Activated naive CD4-positive, alpha-beta T cell treated with anti-CD3 and anti-CD28 coated beads, Interleukin-2, amount 50 U/mL, for 24 hours (primary cell): ENCODE measurements around the gene ITPRID2.
"Not testable (repeated sequence)": the region's sequence is repeated elsewhere in the genome, so short reads cannot be mapped to it uniquely, and the experiment has no call there.

Experiments
- H3K27ac Mint-ChIP-seq: one replicate; pipeline ENCODE4 v1.8.0; 2021; ENCODE audit warnings: mild to moderate bottlenecking, mixed read lengths
- H3K27me3 Mint-ChIP-seq: one replicate; pipeline ENCODE4 v1.8.0; 2021; ENCODE audit warnings: mixed read lengths
- H3K36me3 Mint-ChIP-seq: one replicate; pipeline ENCODE4 v1.8.0; 2021; ENCODE audit warnings: mixed read lengths
- H3K4me1 Mint-ChIP-seq: one replicate; pipeline ENCODE4 v1.8.0; 2021; ENCODE audit warnings: mixed read lengths
- H3K4me3 Mint-ChIP-seq: one replicate; pipeline ENCODE4 v1.8.0; 2021; ENCODE audit warnings: mild to moderate bottlenecking, mixed read lengths
- H3K9me3 Mint-ChIP-seq: one replicate; pipeline ENCODE4 v1.8.0; 2021; ENCODE audit warnings: mixed read lengths

ITPRID2 gene

GRCh38 chr2:181934694-181935093 lies 43.2 kb downstream of the ITPRID2 start:
- Mint-ChIP-seq H3K9me3 (no peaks in the 10 kb centered on the region), H3K4me1 (no peaks in the 10 kb centered on the region), H3K27ac (no peak overlapping the region), H3K4me3 (no peak overlapping the region), H3K36me3 (peaks cover 11% of the 10 kb centered on the region), H3K27me3 (peaks cover 9% of the 10 kb centered on the region)

GRCh38 chr2:181937473-181937872 lies 45.9 kb downstream of the ITPRID2 start:
- H3K9me3 Mint-ChIP-seq, result no peaks in the 10 kb centered on the region
- H3K36me3 Mint-ChIP-seq, result peaks cover 2% of the 10 kb centered on the region
- H3K27me3 Mint-ChIP-seq, result peaks cover 14% of the 10 kb centered on the region
- no peak overlapping the region for H3K4me3 Mint-ChIP-seq
- H3K27ac Mint-ChIP-seq, result no peak overlapping the region
- H3K4me1 Mint-ChIP-seq, result no peaks in the 10 kb centered on the region

GRCh38 chr2:181943411-181944124 lies 52.0 kb downstream of the ITPRID2 start:
- H3K9me3 Mint-ChIP-seq, result no peaks in the 10 kb centered on the region
- H3K27ac Mint-ChIP-seq, result no peak overlapping the region
- H3K27me3 Mint-ChIP-seq, result peaks cover 18% of the 10 kb centered on the region
- no peaks in the 10 kb centered on the region for H3K4me1 Mint-ChIP-seq
- peaks cover 2% of the 10 kb centered on the region for H3K36me3 Mint-ChIP-seq
- no peak overlapping the region for H3K4me3 Mint-ChIP-seq

GRCh38 chr2:181944164-181944913 lies 52.8 kb downstream of the ITPRID2 start:
- Mint-ChIP-seq H3K36me3 (peaks cover 2% of the 10 kb centered on the region), H3K9me3 (no peaks in the 10 kb centered on the region), H3K27me3 (peaks cover 13% of the 10 kb centered on the region), H3K4me1 (no peaks in the 10 kb centered on the region), H3K27ac (no peak overlapping the region), H3K4me3 (no peak overlapping the region)

GRCh38 chr2:181944914-181945291 lies 53.4 kb downstream of the ITPRID2 start:
- H3K27me3 Mint-ChIP-seq, result peaks cover 14% of the 10 kb centered on the region
- H3K4me3 Mint-ChIP-seq, result no peak overlapping the region
- H3K27ac Mint-ChIP-seq, result no peak overlapping the region
- H3K4me1 Mint-ChIP-seq, result no peaks in the 10 kb centered on the region
- no peaks in the 10 kb centered on the region for H3K9me3 Mint-ChIP-seq
- H3K36me3 Mint-ChIP-seq, result peaks cover 2% of the 10 kb centered on the region

GRCh38 chr2:181946444-181947127 lies 55.1 kb downstream of the ITPRID2 start:
- Mint-ChIP-seq H3K27me3 (peaks cover 11% of the 10 kb centered on the region), H3K4me3 (no peak overlapping the region)

GRCh38 chr2:181947273-181947672 lies 55.7 kb downstream of the ITPRID2 start:
- no peaks in the 10 kb centered on the region for H3K36me3 Mint-ChIP-seq

More at GRCh38 chr2:181946444-181947127, 55.1 kb downstream of the ITPRID2 start:
- Mint-ChIP-seq H3K36me3 (no peaks in the 10 kb centered on the region), H3K9me3 (no peaks in the 10 kb centered on the region), H3K4me1 (no peaks in the 10 kb centered on the region), H3K27ac (no peak overlapping the region)

GRCh38 chr2:181948227-181948626 lies 56.7 kb downstream of the ITPRID2 start:
- H3K9me3 Mint-ChIP-seq, result no peaks in the 10 kb centered on the region
- no peak overlapping the region for H3K27ac Mint-ChIP-seq
- no peak overlapping the region for H3K4me3 Mint-ChIP-seq
- H3K36me3 Mint-ChIP-seq, result no peaks in the 10 kb centered on the region
- peaks cover 7% of the 10 kb centered on the region for H3K27me3 Mint-ChIP-seq
- no peaks in the 10 kb centered on the region for H3K4me1 Mint-ChIP-seq

More at GRCh38 chr2:181947273-181947672, 55.7 kb downstream of the ITPRID2 start:
- Mint-ChIP-seq H3K4me3 (no peak overlapping the region), H3K9me3 (no peaks in the 10 kb centered on the region), H3K4me1 (no peaks in the 10 kb centered on the region), H3K27me3 (peaks cover 9% of the 10 kb centered on the region), H3K27ac (no peak overlapping the region)

- H3K27ac Mint-ChIP-seq, result no peak overlapping the region
- no peaks in the 10 kb centered on the region for H3K36me3 Mint-ChIP-seq
- peaks cover 12% of the 10 kb centered on the region for H3K27me3 Mint-ChIP-seq
- H3K4me3 Mint-ChIP-seq, result no peak overlapping the region
- H3K9me3 Mint-ChIP-seq, result no peaks in the 10 kb centered on the region
- H3K4me1 Mint-ChIP-seq, result peaks cover 5% of the 10 kb centered on the region
Measured at GRCh38 chr2:181949047-181949446, 57.5 kb downstream of the ITPRID2 start.

GRCh38 chr2:181952404-181953226 lies 61.1 kb downstream of the ITPRID2 start:
- H3K9me3 Mint-ChIP-seq, result no peaks in the 10 kb centered on the region
- H3K27me3 Mint-ChIP-seq, result peaks cover 14% of the 10 kb centered on the region
- H3K4me3 Mint-ChIP-seq, result no peak overlapping the region
- no peak overlapping the region for H3K27ac Mint-ChIP-seq
- H3K36me3 Mint-ChIP-seq, result no peaks in the 10 kb centered on the region
- H3K4me1 Mint-ChIP-seq, result peaks cover 11% of the 10 kb centered on the region

- Mint-ChIP-seq H3K27me3 (peaks cover 18% of the 10 kb centered on the region), H3K9me3 (no peaks in the 10 kb centered on the region), H3K4me3 (peak overlapping the region; percentile 32), H3K4me1 (peaks cover 11% of the 10 kb centered on the region), H3K36me3 (no peaks in the 10 kb centered on the region), H3K27ac (no peak overlapping the region)
Measured at GRCh38 chr2:181953881-181954537, 62.5 kb downstream of the ITPRID2 start.

GRCh38 chr2:181954538-181954883 lies 63.0 kb downstream of the ITPRID2 start:
- Mint-ChIP-seq H3K4me3 (peak overlapping the region; percentile 32), H3K36me3 (no peaks in the 10 kb centered on the region), H3K4me1 (peaks cover 11% of the 10 kb centered on the region), H3K27ac (no peak overlapping the region), H3K27me3 (peaks cover 20% of the 10 kb centered on the region), H3K9me3 (no peaks in the 10 kb centered on the region)

- Mint-ChIP-seq H3K36me3 (no peaks in the 10 kb centered on the region), H3K27ac (no peak overlapping the region), H3K4me1 (peaks cover 11% of the 10 kb centered on the region), H3K4me3 (no peak overlapping the region), H3K27me3 (peaks cover 18% of the 10 kb centered on the region), H3K9me3 (no peaks in the 10 kb centered on the region)
Measured at GRCh38 chr2:181955010-181955409, 63.5 kb downstream of the ITPRID2 start.

GRCh38 chr2:181955866-181956265 lies 64.3 kb downstream of the ITPRID2 start:
- peaks cover 23% of the 10 kb centered on the region for H3K27me3 Mint-ChIP-seq

GRCh38 chr2:181957668-181958067 lies 66.1 kb downstream of the ITPRID2 start:
- H3K27me3 Mint-ChIP-seq, result peaks cover 25% of the 10 kb centered on the region
- H3K9me3 Mint-ChIP-seq, result no peaks in the 10 kb centered on the region
- peaks cover 11% of the 10 kb centered on the region for H3K4me1 Mint-ChIP-seq
- peaks cover 1% of the 10 kb centered on the region for H3K36me3 Mint-ChIP-seq
- no peak overlapping the region for H3K27ac Mint-ChIP-seq
- no peak overlapping the region for H3K4me3 Mint-ChIP-seq

More at GRCh38 chr2:181955866-181956265, 64.3 kb downstream of the ITPRID2 start:
- H3K9me3 Mint-ChIP-seq, H3K4me3 Mint-ChIP-seq, H3K27ac Mint-ChIP-seq, H3K36me3 Mint-ChIP-seq: not testable (repeated sequence)
- peaks cover 11% of the 10 kb centered on the region for H3K4me1 Mint-ChIP-seq
